NCI-H524 treated with DMSO at 0.1 percent for 48 hours (cell line): Measurements from ENCODE around the gene LUZP4.
"Not testable (repeated sequence)": the region's sequence is repeated elsewhere in the genome, so short reads cannot be mapped to it uniquely, and the experiment has no call there.

ENCODE experiments used
- DNase-seq: peaks from one replicate; lab custom pipeline; 2025; lab: John Stamatoyannopoulos, UW

The LUZP4 gene

GRCh38 chrX:115289465-115289864, at the start of gene LUZP4:
Gene LUZP4 (plus strand): TSS chrX:115289715. CDS start chrX:115289760, 45 bp downstream.
- DNase-seq = no peak

- no peak for DNase-seq
Observed at GRCh38 chrX:115251458-115252233, 37.9 kb upstream of the LUZP4 start.

- no peak for DNase-seq
Observed at GRCh38 chrX:115255003-115255402, 34.5 kb upstream of the LUZP4 start.

GRCh38 chrX:115257711-115258110, 31.8 kb upstream of the LUZP4 start:
- no peak for DNase-seq

- DNase-seq = no peak
Observed at GRCh38 chrX:115259238-115259875, 30.2 kb upstream of the LUZP4 start.

GRCh38 chrX:115260330-115260729, 29.2 kb upstream of the LUZP4 start:
- DNase-seq = no peak

GRCh38 chrX:115261148-115261547, 28.4 kb upstream of the LUZP4 start:
- no peak for DNase-seq

- no peak for DNase-seq
Observed at GRCh38 chrX:115264009-115264408, 25.5 kb upstream of the LUZP4 start.

- DNase-seq = no peak
Observed at GRCh38 chrX:115266300-115266699, 23.2 kb upstream of the LUZP4 start.

- no peak for DNase-seq
Observed at GRCh38 chrX:115268421-115268820, 21.1 kb upstream of the LUZP4 start.

- no peak for DNase-seq
Observed at GRCh38 chrX:115269051-115269683, 20.3 kb upstream of the LUZP4 start.

GRCh38 chrX:115284877-115285276, 4.6 kb upstream of the LUZP4 start:
- DNase-seq = no peak

- DNase-seq = no peak
Observed at GRCh38 chrX:115297189-115297588, 7.7 kb downstream of the LUZP4 start.

GRCh38 chrX:115311139-115311538, 21.6 kb downstream of the LUZP4 start:
- DNase-seq = no peak

GRCh38 chrX:115311601-115312001, 22.1 kb downstream of the LUZP4 start:
- DNase-seq = no peak

- DNase-seq = no peak
Observed at GRCh38 chrX:115318139-115318538, 28.6 kb downstream of the LUZP4 start.

- DNase-seq = no peak
Observed at GRCh38 chrX:115322375-115322774, 32.9 kb downstream of the LUZP4 start.

- DNase-seq = no peak
Observed at GRCh38 chrX:115324194-115324593, 34.7 kb downstream of the LUZP4 start.

GRCh38 chrX:115329282-115329681, 39.8 kb downstream of the LUZP4 start:
- DNase-seq = not testable (repeated sequence)

GRCh38 chrX:115330498-115331168, 41.1 kb downstream of the LUZP4 start:
- DNase-seq = no peak

GRCh38 chrX:115332832-115333231, 43.3 kb downstream of the LUZP4 start:
- DNase-seq = no peak

GRCh38 chrX:115333446-115333845, 43.9 kb downstream of the LUZP4 start:
- DNase-seq = no peak
